ENCODE results near the gene HOXA3.

HOXA3 gene

DNA sequence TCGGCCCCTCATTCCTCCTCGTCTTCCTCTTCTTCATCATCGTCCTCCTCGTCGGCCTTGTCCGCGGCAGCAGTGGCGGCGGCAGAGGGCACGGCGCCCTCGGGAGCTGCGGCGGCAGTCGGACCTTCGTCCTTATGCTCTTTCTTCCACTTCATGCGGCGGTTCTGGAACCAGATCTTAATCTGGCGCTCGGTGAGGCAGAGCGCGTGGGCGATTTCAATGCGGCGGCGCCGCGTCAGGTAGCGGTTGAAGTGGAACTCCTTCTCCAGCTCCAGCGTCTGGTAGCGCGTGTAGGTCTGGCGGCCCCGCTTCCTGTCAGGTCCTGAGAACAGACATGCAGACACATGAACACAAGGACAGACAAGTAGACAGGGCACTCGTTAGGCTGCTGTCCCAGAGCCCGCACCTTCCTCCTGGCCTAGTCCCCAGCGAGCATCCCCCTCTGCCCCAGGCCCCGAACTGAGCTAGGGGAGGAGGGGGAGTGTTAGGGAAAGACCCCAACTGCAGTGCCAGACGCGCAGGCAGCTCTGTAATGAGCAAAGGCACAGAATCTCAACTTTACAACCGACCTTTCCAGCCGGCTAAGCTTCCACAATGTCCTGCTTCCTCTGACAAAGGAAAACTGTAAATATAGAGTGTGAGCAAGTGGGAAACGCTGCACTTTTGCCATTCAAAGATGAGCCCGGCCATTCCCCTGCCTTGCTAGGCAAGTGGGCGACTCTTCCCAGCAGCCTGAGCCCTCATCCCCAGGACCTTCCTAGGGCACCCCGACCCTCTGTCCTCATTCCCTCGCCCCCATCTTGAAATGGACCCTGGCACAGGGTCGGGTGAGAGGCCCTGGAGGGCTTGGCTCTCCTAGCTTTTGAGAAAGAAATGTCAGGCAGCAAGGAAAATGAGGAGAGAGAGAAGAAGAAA, 2.8 kb upstream of the HOXA3 start:
- DNase-seq, result no peak

DNA sequence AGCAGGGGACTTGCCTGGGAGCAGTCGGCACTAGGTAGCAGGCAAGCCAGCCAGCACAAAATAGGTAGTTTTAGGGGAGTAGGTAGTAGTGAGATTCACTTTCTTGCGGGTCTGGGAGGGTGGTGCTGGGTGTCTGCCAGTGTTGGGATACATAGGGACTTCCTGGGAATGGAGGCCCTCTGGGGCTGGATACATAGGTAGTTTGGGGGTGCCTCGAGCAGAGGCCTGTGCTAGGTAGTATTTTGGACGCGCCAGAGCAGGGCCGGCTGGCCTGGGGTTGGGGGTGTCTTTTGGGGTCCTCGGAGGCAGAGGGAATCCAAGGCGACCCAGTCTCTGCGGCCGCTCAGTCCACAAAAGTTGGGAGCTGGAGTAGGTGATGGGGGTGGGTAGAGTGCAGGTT, 2.0 kb upstream of the HOXA3 start:
- DNase-seq, result no peak

DNA sequence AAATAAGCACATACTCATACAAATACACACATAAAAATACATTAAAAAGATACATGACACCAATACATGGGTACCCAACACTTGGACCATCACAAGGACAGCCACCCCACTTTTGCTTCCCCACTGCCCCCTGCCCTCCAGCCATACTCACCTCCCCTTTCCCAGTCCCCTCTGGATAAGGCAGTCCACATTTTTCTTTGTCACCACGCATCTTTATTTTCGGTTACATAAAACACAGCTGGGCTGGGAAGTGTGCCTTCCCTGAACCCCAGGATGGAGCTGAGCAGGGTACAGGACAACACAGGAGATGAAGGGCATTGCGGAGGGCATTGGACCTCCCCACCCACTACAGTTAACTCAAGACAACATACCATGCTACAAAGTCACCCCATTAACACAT, 1.1 kb upstream of the HOXA3 start:
- no peak for DNase-seq

DNA sequence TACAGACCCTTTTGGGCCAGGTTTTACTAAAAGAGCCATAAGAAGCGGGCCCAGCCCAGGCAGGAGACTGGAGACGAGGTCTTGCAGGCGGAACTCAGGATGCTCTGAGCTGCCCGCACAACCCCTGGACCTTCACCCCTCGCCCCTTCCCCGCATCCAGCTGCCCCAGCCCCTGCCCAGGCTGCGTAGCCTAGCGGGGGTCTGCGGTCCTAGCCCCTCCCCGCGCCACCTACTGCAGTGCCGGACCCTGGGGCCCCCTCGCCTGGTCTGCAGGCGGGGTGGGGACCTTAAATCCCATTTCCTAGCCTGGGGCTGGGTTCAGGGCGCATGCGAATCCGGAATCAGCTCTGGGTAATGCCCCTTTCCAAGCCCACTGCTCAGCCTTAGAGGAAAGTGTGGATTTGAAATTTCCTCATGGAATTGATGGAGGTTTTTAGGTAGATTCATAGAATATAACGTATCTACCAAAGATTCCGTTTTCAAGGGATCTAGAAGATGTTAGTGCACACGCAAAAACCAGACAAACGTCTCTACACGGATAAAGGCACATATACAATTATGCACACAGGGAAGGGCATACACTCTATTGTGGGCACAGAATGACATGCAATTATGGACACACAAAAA, 546 bp upstream of the HOXA3 start:
- no peak for DNase-seq

DNA sequence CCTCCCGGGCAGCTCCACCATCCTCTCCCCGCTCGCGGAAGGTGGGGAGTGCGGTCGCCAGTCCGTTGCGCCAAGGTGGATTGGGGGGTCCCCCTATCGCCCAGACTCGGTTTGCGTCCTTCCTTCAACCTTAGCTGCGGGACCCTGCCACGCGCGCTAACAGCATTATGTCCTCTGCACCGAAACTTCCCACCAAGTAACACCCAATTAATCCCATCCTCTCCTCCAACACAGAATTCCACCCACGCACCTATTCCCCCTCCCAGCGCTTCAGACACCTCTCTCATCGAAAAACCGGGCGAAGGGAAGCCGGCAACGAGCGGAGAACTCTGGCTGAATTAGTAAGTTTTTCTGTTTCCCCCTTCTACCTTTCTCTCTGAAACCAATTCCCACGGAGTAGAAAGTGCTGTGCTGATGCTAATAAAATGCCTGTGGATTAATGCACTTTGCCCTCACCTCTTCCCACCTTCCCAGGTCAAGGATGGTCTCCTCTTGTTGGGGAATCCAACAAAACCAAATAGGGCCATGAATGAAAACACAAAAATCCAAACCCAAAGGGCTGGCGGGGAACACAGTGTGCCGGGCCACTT, 947 bp downstream of the HOXA3 start:
- DNase-seq, result no peak

DNA sequence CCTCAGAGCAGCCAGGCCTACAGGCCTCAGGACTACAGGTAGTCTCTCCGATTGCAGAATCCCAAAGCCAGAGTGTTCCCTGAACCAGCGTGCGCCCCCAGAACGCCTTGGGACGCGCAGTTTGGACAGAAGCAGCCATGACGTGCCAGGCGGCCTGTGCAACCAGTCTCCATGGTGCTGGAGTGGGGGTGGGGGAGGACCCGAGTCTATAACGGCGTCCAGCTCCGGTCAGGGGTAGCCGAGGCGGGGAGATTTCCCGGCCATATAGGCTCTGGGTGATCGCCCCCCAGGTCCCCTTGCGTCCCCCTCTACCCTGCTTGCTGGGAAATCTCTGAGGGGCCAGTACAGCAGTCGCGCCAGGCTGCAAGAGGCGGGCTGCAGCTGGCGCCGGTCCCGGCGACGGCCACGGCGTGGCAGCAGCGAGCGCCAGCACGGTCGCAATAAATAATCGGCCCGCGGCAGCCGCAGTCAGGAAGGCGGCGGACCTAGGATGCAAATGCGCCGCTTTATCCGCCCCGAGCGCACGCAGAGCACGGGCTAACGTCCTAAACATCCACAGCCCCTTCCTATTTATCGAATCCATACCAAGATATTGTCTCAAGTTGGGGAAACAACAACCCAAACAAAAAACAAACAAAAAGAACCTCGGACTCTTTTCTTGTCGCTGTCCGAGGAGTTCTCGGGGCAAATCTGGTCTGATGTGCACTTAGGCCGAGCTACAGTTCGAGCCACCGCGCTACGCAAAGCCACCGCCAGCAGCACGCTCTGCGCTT, 1.6 kb downstream of the HOXA3 start:
- no peak for DNase-seq

DNA sequence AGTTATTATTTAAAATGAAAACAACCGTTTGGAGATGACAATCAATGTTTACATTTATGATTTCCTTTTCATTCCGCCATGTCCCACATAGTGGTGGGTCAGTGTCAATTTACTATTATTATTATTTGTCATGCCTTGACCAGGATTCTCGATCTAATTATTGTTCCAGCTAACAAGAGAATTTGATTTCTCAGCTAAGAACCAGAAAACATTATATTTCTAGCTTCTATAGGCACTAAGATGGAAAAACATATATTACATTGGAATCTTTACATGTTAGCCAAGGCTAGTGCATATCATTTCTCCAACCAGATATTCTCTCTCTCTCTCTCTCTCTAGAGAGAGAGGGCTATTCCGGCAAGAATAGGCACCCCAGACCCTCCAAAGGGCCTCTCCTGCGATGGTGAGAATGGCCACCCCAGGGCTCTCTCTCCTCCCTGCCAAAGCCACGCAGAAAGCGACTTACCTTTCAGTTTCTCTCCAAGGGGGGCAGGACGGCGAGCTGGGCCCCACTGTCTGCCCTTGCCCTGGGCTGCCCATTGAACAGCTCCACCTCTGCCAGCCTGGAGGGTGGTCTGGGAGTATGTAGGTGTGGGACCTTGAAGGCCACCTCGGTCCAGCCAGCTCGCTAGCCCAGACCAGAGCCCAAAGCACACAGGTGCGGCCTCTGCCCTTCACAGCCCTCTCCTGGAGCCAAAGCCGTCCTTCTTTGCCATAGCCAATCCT, 2.4 kb downstream of the HOXA3 start:
- DNase-seq, result no peak

DNA sequence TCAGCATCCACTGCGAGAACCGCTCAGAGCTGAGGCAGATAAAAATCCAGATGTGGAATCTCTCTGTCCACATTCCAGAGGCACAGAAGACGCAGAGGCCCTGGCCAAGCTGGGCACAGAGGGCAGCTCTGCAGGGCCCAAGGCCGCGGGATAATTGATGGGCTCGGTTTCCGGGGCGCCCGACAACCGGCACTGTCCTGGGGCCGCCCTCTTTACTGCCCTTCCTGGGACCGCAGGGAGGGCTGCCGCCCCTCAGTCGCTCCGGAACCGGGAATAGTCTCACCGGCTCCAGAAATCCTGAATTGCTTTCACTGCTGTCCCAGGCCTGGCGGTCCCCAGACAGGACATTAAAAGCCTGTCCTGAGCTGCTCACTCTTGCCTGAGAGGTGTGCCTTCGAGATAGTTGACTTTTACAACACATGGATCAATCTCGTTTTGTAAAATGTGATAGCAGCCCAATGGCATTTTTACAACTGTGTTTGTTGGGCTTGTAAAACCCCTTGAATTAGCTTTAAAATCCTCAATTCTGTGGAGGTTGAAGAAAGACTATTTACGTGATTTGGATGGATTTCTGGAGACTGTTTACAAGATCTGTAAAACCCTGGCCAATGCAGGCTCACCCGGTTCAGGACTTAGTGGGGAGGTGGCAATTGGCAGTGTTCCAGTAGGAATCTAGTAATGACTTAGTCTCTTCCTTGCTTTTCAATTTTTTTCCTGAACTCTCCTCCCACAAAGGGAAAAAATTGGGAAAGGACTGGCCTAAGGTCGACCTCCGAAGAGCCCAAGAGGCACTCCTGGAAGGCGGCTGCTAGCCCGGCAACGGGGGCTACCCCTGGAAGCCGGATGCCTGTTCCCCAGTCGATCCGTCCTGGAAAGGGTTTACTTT, 3.4 kb downstream of the HOXA3 start:
- no peak for DNase-seq

DNA sequence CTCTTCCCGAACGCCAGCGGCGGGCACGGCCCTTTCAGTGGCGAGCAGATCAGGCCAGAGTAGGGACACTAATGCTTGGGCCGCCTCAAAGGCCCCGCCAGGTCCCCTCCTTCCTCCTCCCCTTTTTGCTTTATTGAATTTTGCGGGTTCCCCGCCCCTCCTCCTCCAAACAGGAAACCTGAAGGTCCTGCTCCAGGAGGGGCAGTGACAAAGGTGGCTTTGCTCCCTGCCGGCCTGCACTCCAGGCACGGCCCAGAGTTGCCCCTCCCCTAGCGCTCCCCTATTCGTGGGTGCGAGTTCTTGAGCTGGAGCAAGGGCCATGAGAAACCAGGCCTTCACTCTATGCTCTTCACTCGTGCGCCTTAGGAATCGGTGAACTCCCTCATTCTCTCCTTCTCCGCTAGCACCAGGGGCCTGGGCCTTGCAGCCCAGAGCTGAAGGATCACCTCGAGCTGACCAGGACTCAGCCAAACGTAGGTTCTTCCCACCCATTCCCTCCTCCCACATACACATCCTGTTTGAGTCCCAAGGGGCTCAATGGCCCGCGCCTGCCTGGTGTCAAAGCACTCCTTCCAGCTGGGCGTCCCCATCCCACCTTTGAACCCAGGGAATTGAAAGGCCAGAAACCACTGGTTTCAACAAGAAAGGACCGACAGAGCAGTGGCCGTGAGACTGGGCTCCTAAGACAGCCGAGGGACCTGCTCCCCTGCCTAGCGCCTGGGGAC, 4.2 kb downstream of the HOXA3 start:
- DNase-seq, result no peak

DNA sequence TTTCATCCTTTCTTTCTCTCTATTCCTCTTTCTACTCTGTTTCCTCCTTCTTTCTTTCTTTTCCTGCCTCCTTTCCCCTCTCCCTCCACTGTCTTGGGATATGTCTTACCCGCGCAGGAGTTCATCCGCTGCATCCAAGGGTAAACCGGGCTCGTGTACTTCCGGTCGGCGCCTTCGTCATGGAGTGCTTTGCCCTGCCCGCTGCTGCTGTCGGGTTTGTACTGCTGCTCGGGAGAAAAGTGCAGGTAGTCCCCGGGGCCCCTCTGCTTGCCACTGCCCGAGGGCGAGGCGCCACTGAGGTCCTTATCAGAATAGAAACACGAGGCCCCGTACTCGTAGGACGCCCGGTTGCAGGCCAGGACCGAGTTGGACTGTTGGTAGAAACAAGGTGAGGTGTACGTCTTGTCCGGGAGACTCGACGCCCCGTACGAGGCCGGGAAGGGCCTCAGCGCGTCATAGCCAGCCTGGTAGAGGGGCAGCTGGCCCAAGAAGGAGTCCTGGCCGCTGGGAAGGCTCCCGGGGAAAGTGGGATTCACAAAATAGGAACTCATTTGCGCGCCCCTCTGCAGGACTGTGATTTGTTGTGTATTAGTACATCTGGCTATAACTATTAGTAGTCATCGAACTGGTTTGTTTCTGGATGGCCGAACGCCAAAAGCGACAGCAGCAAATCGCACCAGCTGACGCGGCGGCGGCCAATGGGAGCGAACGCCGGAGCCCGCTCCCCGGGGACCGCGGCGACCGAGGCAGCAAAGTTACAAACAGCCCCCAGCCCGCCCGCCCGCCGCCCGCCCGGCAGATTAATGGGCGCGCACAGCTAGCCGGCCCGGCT, 5.0 kb downstream of the HOXA3 start, which contains the start of gene HOXA6:
Gene HOXA6, minus strand, starts transcription at position 576 of the 832 bp plus-strand sequence. Its CDS starts 25 bp downstream, at position 551.
- no peak for DNase-seq

DNA sequence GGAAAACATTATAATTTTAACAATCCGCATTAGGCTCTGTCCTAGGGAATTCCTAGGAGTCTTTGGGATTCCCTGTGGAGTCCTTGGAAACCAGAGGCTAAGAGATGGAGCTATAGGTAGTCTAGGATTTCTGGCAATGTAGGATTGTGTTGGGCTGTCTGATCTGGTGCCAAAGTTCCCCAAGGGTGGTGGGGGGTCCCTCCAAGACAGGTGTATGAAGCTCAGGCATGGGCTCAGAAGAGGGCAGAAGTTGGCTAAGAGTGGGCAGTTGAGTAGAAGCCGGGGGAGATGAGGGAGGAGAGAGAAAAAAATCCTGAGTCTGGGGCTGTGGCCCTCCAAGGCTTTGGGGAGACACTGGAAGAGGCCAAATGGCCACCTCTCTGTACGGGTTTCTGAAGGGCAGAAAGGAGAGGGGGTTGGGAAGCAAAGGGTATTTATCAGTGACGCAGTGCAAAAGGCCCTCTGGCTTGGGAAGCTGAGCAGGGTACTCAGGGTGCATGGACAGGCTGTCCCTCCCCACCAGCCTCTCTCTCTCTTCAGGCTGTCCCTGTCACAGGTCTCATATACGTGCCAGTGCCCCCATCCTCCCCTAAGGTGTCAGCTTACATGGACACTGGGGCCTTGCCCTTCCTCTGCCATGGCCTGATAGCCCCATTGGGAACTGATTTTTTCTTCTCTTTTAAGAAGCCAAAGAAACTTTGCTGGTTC, 5.7 kb downstream of the HOXA3 start:
- DNase-seq, result no peak

DNA sequence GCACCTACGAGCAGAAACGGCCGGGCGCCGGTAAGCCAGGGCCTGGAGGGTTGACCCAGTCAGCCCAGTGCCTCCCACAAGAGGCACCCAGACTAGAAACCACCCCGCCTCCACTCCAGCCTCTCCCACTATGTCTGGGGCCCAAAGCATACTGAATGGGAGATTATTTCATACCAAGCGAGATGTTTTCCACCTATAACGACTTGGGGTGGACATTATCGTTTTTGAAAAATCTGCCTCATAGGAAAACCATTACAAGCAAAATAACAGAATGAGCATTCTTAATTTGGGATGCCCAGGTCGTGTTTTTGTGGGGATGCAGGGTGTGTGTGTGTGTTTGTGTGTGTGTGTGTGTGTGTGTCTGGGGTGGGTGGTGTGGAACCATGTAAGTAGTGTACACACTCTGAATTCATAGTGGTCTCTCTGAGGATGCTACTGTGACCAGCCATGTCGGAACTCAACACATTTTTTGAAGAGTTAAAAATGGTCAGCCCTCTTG, 6.4 kb downstream of the HOXA3 start:
- DNase-seq, result no peak

DNA sequence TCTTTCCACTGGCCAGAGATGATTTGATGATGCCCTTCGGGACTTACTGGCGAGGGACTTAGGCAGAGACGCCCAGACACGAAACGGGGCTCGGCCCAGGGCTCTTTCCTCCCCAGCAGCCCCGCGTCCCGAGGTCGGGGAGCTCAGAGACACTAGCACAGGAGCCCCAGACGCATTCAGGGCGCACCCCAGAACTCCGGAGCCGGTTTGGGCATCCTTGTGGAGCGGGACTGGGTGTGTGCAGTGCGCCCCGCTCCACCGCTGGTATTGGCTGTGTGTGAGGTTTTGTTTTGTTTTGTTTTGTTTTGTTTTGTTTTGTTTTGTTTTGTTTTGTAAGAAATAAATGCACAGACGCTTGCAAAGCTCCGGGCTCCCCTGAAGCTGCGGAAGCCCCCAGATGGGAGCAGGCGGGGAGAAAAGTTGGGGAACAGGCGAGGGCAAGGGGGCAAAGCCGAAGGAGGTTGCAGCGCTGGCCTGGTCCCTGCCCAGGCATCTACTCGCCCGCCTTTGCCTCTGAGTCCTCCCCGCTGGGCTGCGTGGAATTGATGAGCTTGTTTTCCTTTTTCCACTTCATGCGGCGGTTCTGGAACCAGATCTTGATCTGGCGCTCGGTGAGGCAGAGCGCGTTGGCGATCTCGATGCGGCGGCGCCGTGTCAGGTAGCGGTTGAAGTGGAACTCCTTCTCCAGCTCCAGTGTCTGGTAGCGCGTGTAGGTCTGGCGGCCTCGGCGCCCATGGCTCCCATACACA, 7.0 kb downstream of the HOXA3 start:
- no peak for DNase-seq

DNA sequence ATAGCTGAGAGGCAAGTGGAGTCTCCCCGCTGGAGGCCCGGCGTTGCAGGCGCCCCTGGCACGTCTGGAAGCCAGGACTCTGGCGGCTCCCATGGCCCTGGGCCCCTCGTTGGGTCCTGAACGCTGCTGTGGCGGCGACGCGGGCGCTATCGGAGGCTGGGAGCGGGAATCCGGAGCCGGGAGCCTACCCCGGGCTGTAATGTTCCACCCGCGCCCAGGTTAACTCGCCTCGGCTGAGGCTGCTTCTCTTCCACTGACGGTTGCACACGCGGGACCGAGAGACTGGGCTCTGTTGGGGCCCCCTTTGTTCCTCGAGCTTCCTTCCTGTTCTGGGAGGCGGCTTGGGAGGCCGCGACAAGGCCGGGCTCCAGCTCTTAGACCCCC, 7.6 kb downstream of the HOXA3 start:
- DNase-seq, result no peak

DNA sequence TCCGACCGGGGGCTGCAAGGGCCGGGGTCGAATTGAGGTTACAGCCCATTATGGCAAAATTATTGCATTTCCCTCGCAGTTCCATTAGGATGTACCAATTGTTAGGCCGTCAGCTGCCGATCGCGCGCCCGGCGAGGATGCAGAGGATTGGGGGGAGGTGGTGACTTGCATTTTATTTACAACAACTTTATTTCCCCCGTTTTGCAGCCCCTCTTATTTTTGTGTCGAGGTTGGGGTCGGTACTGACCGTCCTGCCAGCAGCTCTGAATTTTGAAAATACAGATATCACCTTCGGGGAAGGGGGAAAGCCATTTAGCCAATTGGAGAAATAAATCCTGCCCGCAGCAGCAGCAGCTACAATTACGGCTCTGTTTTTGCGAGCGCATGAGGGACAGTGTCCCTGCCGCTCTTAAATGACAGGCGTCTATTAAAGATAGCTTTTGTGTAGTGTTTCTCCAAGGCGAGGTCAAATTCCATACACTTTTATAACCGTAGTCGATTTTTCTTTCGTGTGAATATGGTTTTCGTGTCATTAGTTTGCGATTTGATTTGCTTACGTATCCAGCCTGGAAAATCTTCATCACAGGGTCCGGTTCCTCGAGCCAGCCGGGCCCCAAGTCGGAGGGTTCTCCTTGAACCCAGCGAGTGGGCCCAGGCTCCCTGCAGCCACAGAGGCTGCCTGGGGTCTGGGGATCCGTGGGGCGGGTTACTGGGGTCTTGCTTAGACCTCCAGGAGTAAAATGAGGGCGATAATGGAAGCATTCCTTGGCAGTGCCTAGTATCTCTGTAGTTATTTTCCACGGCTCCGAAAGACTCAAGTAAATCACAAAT, 8.2 kb downstream of the HOXA3 start:
- no peak for DNase-seq

DNA sequence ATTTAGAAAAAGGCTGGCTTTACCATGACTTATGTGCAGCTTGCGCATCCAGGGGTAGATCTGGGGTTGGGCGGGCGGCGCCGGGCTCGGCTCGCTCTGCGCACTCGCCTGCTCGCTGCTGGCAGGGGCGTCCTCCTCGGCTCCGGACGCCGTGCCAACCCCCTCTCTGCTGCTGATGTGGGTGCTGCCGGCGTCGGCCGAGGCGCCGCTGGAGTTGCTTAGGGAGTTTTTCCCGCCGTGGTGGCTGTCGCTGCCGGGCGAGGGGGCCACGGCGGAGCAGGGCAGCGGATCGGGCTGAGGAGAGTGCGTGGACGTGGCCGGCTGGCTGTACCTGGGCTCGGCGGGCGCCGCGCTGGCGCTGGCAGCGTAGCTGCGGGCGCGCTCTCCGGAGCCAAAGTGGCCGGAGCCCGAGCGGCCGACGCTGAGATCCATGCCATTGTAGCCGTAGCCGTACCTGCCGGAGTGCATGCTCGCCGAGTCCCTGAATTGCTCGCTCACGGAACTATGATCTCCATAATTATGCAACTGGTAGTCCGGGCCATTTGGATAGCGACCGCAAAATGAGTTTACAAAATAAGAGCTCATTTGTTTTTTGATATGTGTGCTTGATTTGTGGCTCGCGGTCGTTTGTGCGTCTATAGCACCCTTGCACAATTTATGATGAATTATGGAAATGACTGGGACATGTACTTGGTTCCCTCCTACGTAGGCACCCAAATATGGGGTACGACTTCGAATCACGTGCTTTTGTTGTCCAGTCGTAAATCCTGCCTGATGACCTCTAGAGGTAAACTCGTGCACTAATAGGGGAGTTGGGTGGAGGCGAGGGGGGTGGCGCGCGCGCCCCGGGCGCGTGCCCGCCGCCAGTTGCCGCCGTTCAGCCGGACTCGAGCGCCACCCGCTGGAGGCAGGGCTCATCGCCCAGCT, 9.1 kb downstream of the HOXA3 start, which contains the start of gene HOXA5:
Gene HOXA5, minus strand, starts transcription at position 659 of the 927 bp plus-strand sequence. Its CDS starts 74 bp downstream, at position 585.
- no peak for DNase-seq
